Neural crest cell (in vitro differentiated cells): ENCODE measurements around the gene BOLA2B. TPM values are rescaled to one million over a fixed set of nuclear protein-coding genes. Genes with fewer than 3 reads are reported as not detected.

Experiments used
- DNase-seq: peaks from one replicate; pipeline ENCODE4 v3.0.0; 2021; ENCODE audit warnings: low read depth, mixed read lengths, low spot score
- H3K27ac Mint-ChIP-seq: one replicate; pipeline ENCODE4 v1.8.0; 2021; ENCODE audit warnings: mild to moderate bottlenecking, mixed read lengths; ENCODE audit not compliant: unreplicated experiment
- H3K27me3 Mint-ChIP-seq: 2 replicates; pipeline ENCODE4 v1.8.0; 2021; ENCODE audit warnings: low read depth, mild to moderate bottlenecking, mixed read lengths
- H3K36me3 Mint-ChIP-seq: 2 replicates; pipeline ENCODE4 v1.8.0; 2021; ENCODE audit warnings: low read depth, mild to moderate bottlenecking, mixed read lengths
- H3K4me1 Mint-ChIP-seq: 2 replicates; pipeline ENCODE4 v1.8.0; 2021; ENCODE audit warnings: mixed read lengths
- H3K4me3 Mint-ChIP-seq: one replicate; pipeline ENCODE4 v1.8.0; 2021; ENCODE audit warnings: mild to moderate bottlenecking, mixed read lengths
- H3K9me3 Mint-ChIP-seq: 2 replicates; pipeline ENCODE4 v1.8.0; 2021; ENCODE audit warnings: mixed read lengths
- CTCF ChIP-seq: fragments of 200-600 bp; sonication (generic); conservative IDR thresholded peaks from 2 replicates; pipeline ENCODE4 v1.5.0; 2021; ENCODE audit warnings: antibody characterized with exemption, mild to moderate bottlenecking
- total RNA-seq: library from RNA; stranded (reverse); gene quantifications from 2 replicates; pipeline ENCODE4 v1.2.1, GENCODE V29; 2021

The BOLA2B gene
- total RNA-seq, 1 donor from 2014 or later, result 118 TPM

GRCh38 chr16:30184891-30185682, 8.4 kb downstream of the BOLA2B start:
- Mint-ChIP-seq H3K9me3 (no peaks in the 10 kb centered on the region), H3K36me3 (no peaks in the 10 kb centered on the region), H3K4me3 (peak overlapping the region; percentile 72), H3K27me3 (no peaks in the 10 kb centered on the region), H3K4me1 (peaks cover 5% of the 10 kb centered on the region), H3K27ac (no peak overlapping the region)
- no peak for TF ChIP-seq CTCF
- DNase-seq, result no peak

- peak overlapping the region; percentile 72 for H3K4me3 Mint-ChIP-seq
- DNase-seq, result no peak
- peaks cover 5% of the 10 kb centered on the region for H3K4me1 Mint-ChIP-seq
- no peak overlapping the region for H3K27ac Mint-ChIP-seq
- TF ChIP-seq CTCF, result no peak
- H3K27me3 Mint-ChIP-seq, result no peaks in the 10 kb centered on the region
- H3K9me3 Mint-ChIP-seq, result no peaks in the 10 kb centered on the region
- no peaks in the 10 kb centered on the region for H3K36me3 Mint-ChIP-seq
These were observed 9.2 kb downstream of the BOLA2B start for GRCh38 chr16:30184096-30184890.

GRCh38 chr16:30183233-30184095, 10.0 kb downstream of the BOLA2B start, which contains the start of gene CORO1A:
Gene CORO1A, plus strand, starts transcription at chr16:30183602. Its CDS starts 1,608 bp downstream, at chr16:30185210.
- DNase-seq, result peak; percentile 77
- no peak for TF ChIP-seq CTCF
- Mint-ChIP-seq H3K4me3 (peak within 1 kb of the TSS; percentile 87), H3K4me1 (peaks cover 5% of the 10 kb centered on the region), H3K9me3 (no peaks in the 10 kb centered on the region), H3K36me3 (no peaks in the 10 kb centered on the region), H3K27me3 (no peaks in the 10 kb centered on the region), H3K27ac (peak within 1 kb of the TSS; percentile 27)

GRCh38 chr16:30180741-30181140, 12.7 kb downstream of the BOLA2B start:
- Mint-ChIP-seq H3K9me3 (no peaks in the 10 kb centered on the region), H3K36me3 (no peaks in the 10 kb centered on the region), H3K4me1 (peaks cover 5% of the 10 kb centered on the region), H3K27ac (no peak overlapping the region), H3K27me3 (no peaks in the 10 kb centered on the region), H3K4me3 (peak overlapping the region; percentile 45)
- no peak for TF ChIP-seq CTCF
- no peak for DNase-seq

GRCh38 chr16:30179931-30180330, 13.5 kb downstream of the BOLA2B start:
- H3K36me3 Mint-ChIP-seq, result no peaks in the 10 kb centered on the region
- peaks cover 5% of the 10 kb centered on the region for H3K4me1 Mint-ChIP-seq
- TF ChIP-seq CTCF, result no peak
- peak overlapping the region; percentile 57 for H3K4me3 Mint-ChIP-seq
- H3K27me3 Mint-ChIP-seq, result no peaks in the 10 kb centered on the region
- H3K9me3 Mint-ChIP-seq, result no peaks in the 10 kb centered on the region
- no peak overlapping the region for H3K27ac Mint-ChIP-seq
- DNase-seq, result no peak
